GM12865 (cell line): Measurements from ENCODE around the gene GRIA3.

Experiments used
- DNase-seq: peaks from one replicate; pipeline ENCODE4 v3.0.0; 2010; ENCODE audit warnings: low read depth
- H3K4me3 ChIP-seq: 2 replicates; pipeline ENCODE4 v1.5.1; 2011; ENCODE audit warnings: mild to moderate bottlenecking, low read depth, low read length, control low read depth
- TF ChIP-seq, protein P1 (sequence below): IDR thresholded peaks from 2 replicates; pipeline ENCODE4 v1.5.1; 2011; ENCODE audit warnings: low read length, control low read depth, low read depth, inconsistent platforms; ENCODE audit not compliant: insufficient read depth; ENCODE audit errors: missing control alignments

The GRIA3 gene

DNA sequence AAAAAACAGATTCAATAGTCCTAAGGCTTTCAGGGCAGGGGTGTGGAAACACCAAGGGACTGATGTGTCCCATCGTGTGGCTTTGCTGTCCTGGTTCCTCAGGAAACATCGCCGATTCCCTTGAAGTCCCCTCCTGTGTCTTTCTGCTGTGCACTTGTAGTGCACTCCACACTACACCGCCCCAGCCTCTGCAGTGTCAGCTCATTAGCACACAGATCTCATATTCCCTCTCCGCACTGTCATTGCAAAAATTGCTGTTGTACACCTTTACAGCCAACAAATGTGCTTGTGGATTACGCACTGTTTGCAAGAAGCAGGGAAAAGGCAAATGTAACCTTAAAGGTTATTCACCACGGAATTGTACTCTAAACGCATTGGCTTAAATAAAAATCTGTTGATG, 5.3 kb downstream of the GRIA3 start:
- TF ChIP-seq, protein P1, sequence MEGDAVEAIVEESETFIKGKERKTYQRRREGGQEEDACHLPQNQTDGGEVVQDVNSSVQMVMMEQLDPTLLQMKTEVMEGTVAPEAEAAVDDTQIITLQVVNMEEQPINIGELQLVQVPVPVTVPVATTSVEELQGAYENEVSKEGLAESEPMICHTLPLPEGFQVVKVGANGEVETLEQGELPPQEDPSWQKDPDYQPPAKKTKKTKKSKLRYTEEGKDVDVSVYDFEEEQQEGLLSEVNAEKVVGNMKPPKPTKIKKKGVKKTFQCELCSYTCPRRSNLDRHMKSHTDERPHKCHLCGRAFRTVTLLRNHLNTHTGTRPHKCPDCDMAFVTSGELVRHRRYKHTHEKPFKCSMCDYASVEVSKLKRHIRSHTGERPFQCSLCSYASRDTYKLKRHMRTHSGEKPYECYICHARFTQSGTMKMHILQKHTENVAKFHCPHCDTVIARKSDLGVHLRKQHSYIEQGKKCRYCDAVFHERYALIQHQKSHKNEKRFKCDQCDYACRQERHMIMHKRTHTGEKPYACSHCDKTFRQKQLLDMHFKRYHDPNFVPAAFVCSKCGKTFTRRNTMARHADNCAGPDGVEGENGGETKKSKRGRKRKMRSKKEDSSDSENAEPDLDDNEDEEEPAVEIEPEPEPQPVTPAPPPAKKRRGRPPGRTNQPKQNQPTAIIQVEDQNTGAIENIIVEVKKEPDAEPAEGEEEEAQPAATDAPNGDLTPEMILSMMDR = no peak
- DNase-seq = no peak
- no peak overlapping the region for H3K4me3 ChIP-seq

DNA sequence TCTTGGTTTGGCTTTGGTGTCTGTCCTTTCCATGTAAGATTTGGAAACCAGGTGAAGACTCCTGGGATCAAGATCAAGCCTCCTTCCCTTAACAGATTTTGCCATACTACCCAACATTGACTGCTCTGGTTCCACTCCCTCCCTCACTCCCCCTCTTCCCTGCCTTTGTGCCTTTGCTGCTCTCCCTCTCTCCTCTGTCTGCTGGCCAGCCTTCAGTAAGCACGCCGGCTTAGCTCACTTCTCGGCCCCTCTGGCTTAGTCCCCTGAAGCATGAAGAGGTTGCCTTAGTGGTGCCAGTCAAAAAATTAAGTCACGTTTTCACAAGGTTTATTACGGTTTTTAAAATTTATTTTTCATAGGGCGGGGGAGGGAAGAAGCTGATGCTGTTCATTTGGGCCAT, 6.0 kb downstream of the GRIA3 start:
- DNase-seq = no peak
- H3K4me3 ChIP-seq = no peak overlapping the region
- TF ChIP-seq, protein P1 = no peak

DNA sequence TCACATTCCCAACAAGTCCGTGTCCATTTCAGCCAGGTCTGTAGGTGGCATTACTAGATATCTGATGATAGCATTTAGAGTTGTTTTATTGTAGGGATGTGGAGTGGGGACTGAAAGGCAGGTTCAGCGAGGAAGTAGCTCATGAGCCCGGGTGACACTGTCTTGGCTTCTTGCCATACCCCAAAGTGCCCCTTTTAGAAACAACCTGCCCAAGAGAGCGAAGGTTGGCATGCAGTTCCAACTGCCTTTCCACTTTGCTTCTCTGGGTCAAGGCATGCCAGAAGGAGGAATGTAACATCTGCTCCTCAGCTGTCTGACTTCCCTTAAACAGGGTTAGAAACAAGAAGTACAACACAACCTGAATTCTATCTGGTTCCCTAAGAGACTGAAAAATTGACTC, 9.0 kb downstream of the GRIA3 start:
- no peak for DNase-seq
- no peak overlapping the region for H3K4me3 ChIP-seq
- TF ChIP-seq, protein P1 = no peak

DNA sequence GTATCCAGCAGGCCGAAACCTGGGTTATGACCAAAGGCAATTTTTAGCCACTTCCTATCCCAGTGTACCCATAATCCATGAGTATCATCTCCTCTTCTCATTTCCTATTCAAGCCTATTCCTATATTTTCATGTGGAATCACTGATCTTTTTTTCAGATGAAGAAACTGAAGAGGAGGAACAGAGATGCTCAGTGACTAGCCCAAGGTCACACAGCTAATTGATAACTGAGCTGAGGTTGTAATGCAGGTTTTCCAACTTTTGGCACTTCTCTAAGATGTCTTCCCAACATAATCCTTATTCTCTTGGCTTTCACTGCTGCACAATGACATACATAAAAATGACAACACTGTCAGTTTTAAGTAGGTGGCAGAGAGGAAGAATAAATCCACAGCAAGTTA, 15.3 kb downstream of the GRIA3 start:
- DNase-seq = no peak
- no peak overlapping the region for H3K4me3 ChIP-seq
- TF ChIP-seq, protein P1 = no peak

DNA sequence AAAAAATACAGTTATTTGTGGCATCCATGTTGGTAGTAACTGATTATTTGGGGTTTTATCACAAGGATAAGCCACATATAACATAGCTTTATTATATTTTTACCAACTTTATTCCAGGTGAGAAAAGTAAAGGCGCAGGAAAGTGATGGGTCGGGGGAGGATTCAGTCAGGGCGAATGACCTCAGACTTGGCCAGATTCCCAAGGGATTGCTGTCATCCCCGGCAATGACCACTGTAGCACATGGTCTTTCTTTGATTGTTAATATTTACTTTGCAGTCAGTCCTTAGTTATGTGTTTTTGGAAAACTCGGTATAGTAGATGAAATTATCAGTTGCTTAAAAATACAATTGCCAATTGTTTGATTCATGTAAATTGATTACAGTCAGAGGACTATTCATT, 17.6 kb downstream of the GRIA3 start:
- TF ChIP-seq, protein P1 = no peak
- H3K4me3 ChIP-seq = no peak overlapping the region
- no peak for DNase-seq

DNA sequence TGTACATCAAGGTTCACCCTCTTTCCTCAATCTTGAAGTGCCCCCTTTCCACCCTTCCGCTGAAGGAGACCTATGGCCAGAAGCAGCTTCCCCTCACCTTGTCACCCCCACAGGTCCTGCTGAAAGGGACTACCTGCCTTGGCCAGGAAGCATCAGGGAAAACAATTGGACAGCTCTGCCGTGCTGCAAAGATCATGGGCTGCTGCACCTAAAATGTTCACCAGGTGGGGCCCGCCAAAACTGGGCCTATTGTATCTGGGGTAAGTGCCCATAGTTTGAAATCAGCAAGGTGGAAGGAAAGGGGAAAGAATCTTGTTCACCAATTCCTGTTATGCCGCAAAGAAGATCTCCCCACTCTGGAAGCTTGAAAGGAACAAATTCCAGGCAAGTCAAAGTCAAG, 18.4 kb downstream of the GRIA3 start:
- DNase-seq = no peak
- no peak overlapping the region for H3K4me3 ChIP-seq
- TF ChIP-seq, protein P1 = no peak

DNA sequence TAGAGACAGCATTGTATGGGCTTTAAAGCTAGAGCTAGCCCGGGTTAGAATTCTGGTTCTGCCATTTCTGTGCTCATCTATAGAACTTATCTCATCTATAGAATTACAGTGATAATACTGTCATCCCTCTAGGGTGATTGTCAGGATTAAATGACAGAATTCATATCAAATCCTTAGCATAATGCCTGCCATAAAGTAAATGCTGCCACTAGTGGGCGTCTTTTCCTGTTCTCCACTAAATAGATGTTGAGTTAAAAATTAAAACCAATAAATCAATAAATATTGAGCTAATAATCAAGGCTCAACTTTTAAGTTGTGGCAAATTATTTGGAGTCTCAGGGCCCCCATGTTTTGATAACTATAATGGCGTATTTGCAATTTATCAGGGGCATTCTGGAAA, 19.7 kb downstream of the GRIA3 start:
- TF ChIP-seq, protein P1 = no peak
- DNase-seq = no peak
- H3K4me3 ChIP-seq = no peak overlapping the region
